Esophagus muscularis mucosa (tissue), 3 donors: ENCODE data around the gene NEK3.

Experiments
- CTCF ChIP-seq, 3 experiments: fragments of 200-600 bp in 2 of 3; fragments of 450-650 bp in 1 of 3; sonication (generic) in 2 of 3; IDR thresholded peaks; one replicate each; pipeline ENCODE4 v1.5.1; 2017 to 2019; ENCODE audit warnings: antibody characterized with exemption in 3 of 3, mild to moderate bottlenecking in 2 of 3, moderate library complexity in 1 of 3
- POLR2A ChIP-seq: fragments of 450-650 bp; IDR thresholded peaks from one replicate; pipeline ENCODE4 v1.6.1; 2017; ENCODE audit warnings: antibody characterized with exemption, moderate library complexity, mild to moderate bottlenecking, low read depth
- POLR2AphosphoS5 ChIP-seq, 2 donors: sonication (generic); formaldehyde crosslinking; IDR thresholded peaks; one replicate each; pipeline ENCODE4 v1.6.1; 2017; ENCODE audit warnings: antibody characterized with exemption in 2 of 2

GRCh38 chr13:52160053-52160452, 656 bp upstream of the NEK3 start:
- TF ChIP-seq POLR2A (no peak), CTCF (IDR thresholded peaks at IDR 0.05) (no peak), POLR2AphosphoS5 (IDR thresholded peaks at IDR 0.05) (no peak)
